ENCODE results near the gene EXOC3.
"Not testable (repeated sequence)": the region's sequence is repeated elsewhere in the genome, so short reads cannot be mapped to it uniquely, and the experiment has no call there.

The EXOC3 gene

DNA sequence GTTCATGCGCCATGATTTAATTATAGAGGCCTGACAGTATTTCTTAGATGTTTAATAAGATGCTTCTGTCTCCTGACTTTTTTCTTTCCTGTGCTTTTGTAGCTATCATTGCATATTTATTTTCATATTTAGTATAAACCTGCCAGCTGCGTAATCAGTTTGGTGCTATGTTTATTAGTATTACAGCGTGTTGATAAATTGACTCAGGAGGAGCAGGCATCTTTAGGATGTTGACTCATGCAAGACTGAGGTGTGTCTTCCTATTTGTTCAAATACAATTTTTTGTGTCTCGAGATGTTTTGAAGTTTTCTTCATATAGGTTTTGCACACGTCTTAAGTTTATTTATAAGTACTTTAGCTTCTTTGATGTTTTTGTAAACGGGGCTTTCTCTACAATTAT is 35.9 kb upstream of the EXOC3 start:
- no peak for DNase-seq

DNA sequence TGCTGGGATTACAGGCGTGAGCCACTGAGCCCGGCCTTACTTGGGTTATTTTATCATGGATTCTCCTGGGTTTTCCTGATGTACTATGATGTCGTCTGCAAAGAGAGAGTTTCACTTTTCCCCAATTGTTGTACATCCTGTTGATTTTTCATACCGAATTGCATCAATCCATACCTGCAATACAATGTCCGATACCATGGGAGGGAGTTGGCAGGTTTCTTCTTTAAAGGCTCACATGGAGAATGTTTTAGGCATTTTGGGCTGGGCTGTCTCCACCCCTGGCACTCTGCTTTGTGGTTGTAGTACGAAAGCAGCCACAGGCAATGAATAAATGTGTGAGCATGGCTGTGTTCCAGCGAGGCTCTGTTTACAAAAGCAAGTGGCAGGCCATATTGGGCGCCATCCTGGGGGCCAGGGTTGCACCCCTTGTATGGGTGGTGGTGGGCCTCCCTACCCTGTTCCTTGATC is 35.1 kb upstream of the EXOC3 start:
- no peak for DNase-seq
- H3K27ac ChIP-seq (ENCODE audit: insufficient read depth, low read length, poor library complexity, severe bottlenecking), result no peak overlapping the region
- no peaks in the 10 kb centered on the region for H3K27me3 ChIP-seq (replicated peaks; ENCODE audit: control insufficient read depth, insufficient read depth, low read length, poor library complexity, severe bottlenecking)
- no peaks in the 10 kb centered on the region for H3K4me1 ChIP-seq (ENCODE audit: control insufficient read depth, insufficient read depth, low read length, poor library complexity, severe bottlenecking)
- no peaks in the 10 kb centered on the region for H3K9me3 ChIP-seq (ENCODE audit: control insufficient read depth, low read length)
- no peak overlapping the region for H3K4me3 ChIP-seq (ENCODE audit: insufficient read depth, low read depth, low read length, poor library complexity, severe bottlenecking)
- H3K36me3 ChIP-seq (ENCODE audit: control insufficient read depth, insufficient read depth, low read length), result no peaks in the 10 kb centered on the region

More for the DNA sequence above, 35.9 kb upstream of the EXOC3 start:
- H3K27ac ChIP-seq (ENCODE audit: insufficient read depth, low read length, poor library complexity, severe bottlenecking), result no peak overlapping the region
- no peak overlapping the region for H3K4me3 ChIP-seq (ENCODE audit: insufficient read depth, low read depth, low read length, poor library complexity, severe bottlenecking)
- no peaks in the 10 kb centered on the region for H3K9me3 ChIP-seq (ENCODE audit: control insufficient read depth, low read length)
- no peaks in the 10 kb centered on the region for H3K27me3 ChIP-seq (replicated peaks; ENCODE audit: control insufficient read depth, insufficient read depth, low read length, poor library complexity, severe bottlenecking)
- no peaks in the 10 kb centered on the region for H3K4me1 ChIP-seq (ENCODE audit: control insufficient read depth, insufficient read depth, low read length, poor library complexity, severe bottlenecking)
- H3K36me3 ChIP-seq (ENCODE audit: control insufficient read depth, insufficient read depth, low read length), result no peaks in the 10 kb centered on the region

DNA sequence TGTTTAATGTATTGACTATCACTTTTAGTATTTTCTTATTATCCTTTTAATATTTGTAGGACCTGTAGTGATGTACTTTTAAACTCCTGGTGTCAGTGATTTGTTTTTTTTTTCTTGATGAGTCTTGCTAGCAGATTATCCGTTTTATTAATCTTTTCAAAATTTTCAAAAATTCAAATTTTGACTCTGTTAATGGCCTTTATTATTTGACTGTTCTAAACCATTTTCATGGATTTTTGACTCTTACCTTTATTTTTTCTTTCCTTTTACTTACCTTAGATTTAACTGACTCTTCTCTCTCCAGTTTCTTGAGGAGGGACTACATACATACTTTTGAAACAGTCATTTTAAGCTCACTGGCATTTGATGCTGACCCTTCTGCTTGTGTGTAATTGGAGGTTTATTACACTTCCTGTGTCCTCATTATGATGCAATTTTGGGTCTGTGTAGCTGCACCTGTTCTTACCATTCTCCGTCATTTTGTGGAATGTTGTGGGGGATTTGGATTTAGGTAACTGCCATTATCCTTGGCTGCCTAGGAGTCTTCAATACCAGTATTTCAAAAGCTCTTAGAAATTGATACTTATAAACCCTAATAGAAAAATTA is 32.0 kb upstream of the EXOC3 start:
- H3K9me3 ChIP-seq (ENCODE audit: control insufficient read depth, low read length), result no peaks in the 10 kb centered on the region
- H3K27ac ChIP-seq (ENCODE audit: insufficient read depth, low read length, poor library complexity, severe bottlenecking), result no peak overlapping the region
- H3K36me3 ChIP-seq (ENCODE audit: control insufficient read depth, insufficient read depth, low read length), result no peaks in the 10 kb centered on the region
- no peaks in the 10 kb centered on the region for H3K27me3 ChIP-seq (replicated peaks; ENCODE audit: control insufficient read depth, insufficient read depth, low read length, poor library complexity, severe bottlenecking)
- H3K4me3 ChIP-seq (ENCODE audit: insufficient read depth, low read depth, low read length, poor library complexity, severe bottlenecking), result no peak overlapping the region
- DNase-seq, result no peak
- no peaks in the 10 kb centered on the region for H3K4me1 ChIP-seq (ENCODE audit: control insufficient read depth, insufficient read depth, low read length, poor library complexity, severe bottlenecking)

DNA sequence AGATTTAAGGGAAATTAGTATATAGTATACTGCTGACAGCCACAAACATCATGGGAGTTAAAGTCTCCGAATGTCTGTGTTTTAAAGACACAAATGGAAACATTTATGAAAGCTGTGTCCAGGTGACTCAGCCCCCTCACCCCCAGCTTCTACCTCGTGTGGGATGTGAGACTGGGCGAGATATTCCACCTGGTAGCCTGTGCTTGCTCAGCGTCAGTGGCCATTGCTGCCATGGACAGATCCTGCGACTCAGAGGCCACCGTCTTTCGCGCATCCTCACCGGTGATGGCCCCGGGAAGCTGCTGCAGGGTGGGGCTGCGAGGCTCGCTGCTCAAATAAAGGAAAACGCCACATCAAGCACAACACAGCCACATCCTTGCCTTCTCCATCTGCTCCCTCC is 31.2 kb upstream of the EXOC3 start:
- H3K4me3 ChIP-seq (ENCODE audit: insufficient read depth, low read depth, low read length, poor library complexity, severe bottlenecking), result no peak overlapping the region
- no peak for DNase-seq
- H3K9me3 ChIP-seq (ENCODE audit: control insufficient read depth, low read length), result no peaks in the 10 kb centered on the region
- no peaks in the 10 kb centered on the region for H3K4me1 ChIP-seq (ENCODE audit: control insufficient read depth, insufficient read depth, low read length, poor library complexity, severe bottlenecking)
- H3K27me3 ChIP-seq (replicated peaks; ENCODE audit: control insufficient read depth, insufficient read depth, low read length, poor library complexity, severe bottlenecking), result no peaks in the 10 kb centered on the region
- no peaks in the 10 kb centered on the region for H3K36me3 ChIP-seq (ENCODE audit: control insufficient read depth, insufficient read depth, low read length)
- H3K27ac ChIP-seq (ENCODE audit: insufficient read depth, low read length, poor library complexity, severe bottlenecking), result no peak overlapping the region

DNA sequence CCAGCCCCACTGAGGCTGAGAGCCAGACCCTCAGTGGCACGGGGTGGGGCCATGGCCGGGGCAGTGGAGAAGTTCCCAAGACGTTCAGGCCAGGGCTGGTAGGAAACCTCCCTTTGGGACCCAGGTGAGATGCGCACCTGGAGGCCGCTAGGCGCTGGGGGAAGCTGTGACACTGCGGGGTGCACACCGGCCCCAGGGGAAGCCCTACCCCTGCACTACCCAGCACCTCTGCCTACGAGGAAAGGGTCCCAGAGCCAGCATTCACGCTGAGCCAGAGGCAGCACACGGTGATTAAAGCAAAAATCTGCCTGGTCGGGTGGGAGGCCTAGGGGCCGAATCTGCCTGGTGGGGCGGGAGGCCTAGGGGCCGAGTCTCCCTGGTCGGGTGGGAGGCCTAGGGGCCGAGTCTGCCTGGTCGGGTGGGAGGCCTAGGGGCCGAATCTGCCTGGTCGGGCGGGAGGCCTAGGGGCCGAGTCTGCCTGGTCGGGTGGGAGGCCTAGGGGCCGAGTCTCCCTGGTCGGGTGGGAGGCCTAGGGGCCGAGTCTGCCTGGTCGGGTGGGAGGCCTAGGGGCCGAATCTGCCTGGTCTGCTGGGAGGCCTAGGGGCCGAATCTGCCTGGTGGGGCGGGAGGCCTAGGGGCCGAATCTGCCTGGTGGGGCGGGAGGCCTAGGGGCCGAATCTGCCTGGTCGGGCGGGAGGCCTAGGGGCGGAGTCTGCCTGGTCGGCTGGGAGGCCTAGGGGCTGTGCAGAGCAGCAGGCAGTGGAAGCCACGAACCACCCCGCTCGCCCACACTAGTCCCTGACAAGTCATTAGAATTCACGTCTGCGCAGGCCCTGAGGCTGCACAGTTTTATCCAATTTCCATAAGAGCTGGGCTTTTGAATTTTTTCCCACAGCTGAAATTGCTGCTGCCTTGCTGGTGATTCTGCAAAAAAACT is 27.7 kb upstream of the EXOC3 start:
- not testable (repeated sequence) for H3K4me3 ChIP-seq (ENCODE audit: insufficient read depth, low read depth, low read length, poor library complexity, severe bottlenecking); H3K4me1 ChIP-seq (ENCODE audit: control insufficient read depth, insufficient read depth, low read length, poor library complexity, severe bottlenecking); H3K36me3 ChIP-seq (ENCODE audit: control insufficient read depth, insufficient read depth, low read length); H3K9me3 ChIP-seq (ENCODE audit: control insufficient read depth, low read length); H3K27ac ChIP-seq (ENCODE audit: insufficient read depth, low read length, poor library complexity, severe bottlenecking); H3K27me3 ChIP-seq (replicated peaks; ENCODE audit: control insufficient read depth, insufficient read depth, low read length, poor library complexity, severe bottlenecking); DNase-seq

DNA sequence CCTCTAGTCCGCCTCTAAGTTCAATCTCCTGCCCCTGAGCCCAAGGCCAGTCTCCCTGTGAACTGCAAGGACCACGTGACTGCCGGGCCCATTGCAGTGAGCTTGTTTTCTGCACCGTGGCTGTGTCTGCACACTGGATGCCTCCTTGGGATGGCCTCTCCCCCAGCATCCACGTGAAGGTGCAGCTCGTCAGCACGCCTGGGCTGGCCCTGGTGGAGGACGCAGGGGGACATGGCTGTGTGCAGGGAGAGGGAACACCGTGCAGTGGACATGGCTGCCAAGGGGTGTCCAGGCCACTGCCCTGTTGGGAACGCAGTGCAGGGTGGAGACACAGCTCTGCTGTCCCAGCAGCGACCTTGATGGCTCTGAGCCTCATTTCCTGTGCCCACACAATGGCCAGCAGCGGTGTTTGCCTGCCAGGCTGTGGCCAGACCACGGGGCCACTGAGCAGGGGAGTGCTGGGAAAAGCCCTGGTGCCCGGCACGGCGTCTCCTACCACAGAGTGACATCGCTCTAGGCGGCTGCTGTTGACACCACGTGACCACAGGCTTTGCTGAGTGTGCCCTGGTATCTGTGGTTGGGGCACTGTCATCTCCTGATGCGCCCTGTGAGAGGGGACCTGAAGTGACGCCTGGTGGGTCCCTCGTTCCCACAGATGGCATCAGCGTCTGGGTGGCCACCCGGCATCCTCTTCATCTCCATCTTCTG is 26.9 kb upstream of the EXOC3 start:
- H3K4me1 ChIP-seq (ENCODE audit: control insufficient read depth, insufficient read depth, low read length, poor library complexity, severe bottlenecking), result no peaks in the 10 kb centered on the region
- no peaks in the 10 kb centered on the region for H3K9me3 ChIP-seq (ENCODE audit: control insufficient read depth, low read length)

DNA sequence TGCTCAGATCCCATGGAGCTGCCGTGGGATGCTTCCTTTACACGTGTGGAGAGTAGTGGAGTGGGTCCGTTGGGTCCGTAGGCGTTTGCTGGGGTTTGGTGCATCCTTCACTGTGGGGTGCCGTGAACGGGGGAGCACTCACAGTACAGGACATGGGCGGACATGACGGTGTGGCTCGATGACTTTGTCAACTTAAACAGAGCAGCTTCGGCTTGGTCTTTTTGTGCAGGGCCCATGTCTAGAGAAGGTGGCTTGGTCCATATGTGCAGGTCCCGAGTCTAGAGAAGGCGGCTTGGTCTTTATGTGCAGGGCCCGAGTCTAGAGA is 26.4 kb upstream of the EXOC3 start:
- Histone ChIP-seq H3K9me3 (ENCODE audit: control insufficient read depth, low read length) (no peaks in the 10 kb centered on the region), H3K27me3 (replicated peaks; ENCODE audit: control insufficient read depth, insufficient read depth, low read length, poor library complexity, severe bottlenecking) (no peaks in the 10 kb centered on the region), H3K27ac (ENCODE audit: insufficient read depth, low read length, poor library complexity, severe bottlenecking) (no peak overlapping the region), H3K4me1 (ENCODE audit: control insufficient read depth, insufficient read depth, low read length, poor library complexity, severe bottlenecking) (no peaks in the 10 kb centered on the region), H3K4me3 (ENCODE audit: insufficient read depth, low read depth, low read length, poor library complexity, severe bottlenecking) (no peak overlapping the region), H3K36me3 (ENCODE audit: control insufficient read depth, insufficient read depth, low read length) (no peaks in the 10 kb centered on the region)
- no peak for DNase-seq

More for the DNA sequence above, 26.9 kb upstream of the EXOC3 start:
- no peak overlapping the region for H3K4me3 ChIP-seq (ENCODE audit: insufficient read depth, low read depth, low read length, poor library complexity, severe bottlenecking)
- no peak for DNase-seq
- no peaks in the 10 kb centered on the region for H3K27me3 ChIP-seq (replicated peaks; ENCODE audit: control insufficient read depth, insufficient read depth, low read length, poor library complexity, severe bottlenecking)
- H3K27ac ChIP-seq (ENCODE audit: insufficient read depth, low read length, poor library complexity, severe bottlenecking), result no peak overlapping the region
- no peaks in the 10 kb centered on the region for H3K36me3 ChIP-seq (ENCODE audit: control insufficient read depth, insufficient read depth, low read length)

DNA sequence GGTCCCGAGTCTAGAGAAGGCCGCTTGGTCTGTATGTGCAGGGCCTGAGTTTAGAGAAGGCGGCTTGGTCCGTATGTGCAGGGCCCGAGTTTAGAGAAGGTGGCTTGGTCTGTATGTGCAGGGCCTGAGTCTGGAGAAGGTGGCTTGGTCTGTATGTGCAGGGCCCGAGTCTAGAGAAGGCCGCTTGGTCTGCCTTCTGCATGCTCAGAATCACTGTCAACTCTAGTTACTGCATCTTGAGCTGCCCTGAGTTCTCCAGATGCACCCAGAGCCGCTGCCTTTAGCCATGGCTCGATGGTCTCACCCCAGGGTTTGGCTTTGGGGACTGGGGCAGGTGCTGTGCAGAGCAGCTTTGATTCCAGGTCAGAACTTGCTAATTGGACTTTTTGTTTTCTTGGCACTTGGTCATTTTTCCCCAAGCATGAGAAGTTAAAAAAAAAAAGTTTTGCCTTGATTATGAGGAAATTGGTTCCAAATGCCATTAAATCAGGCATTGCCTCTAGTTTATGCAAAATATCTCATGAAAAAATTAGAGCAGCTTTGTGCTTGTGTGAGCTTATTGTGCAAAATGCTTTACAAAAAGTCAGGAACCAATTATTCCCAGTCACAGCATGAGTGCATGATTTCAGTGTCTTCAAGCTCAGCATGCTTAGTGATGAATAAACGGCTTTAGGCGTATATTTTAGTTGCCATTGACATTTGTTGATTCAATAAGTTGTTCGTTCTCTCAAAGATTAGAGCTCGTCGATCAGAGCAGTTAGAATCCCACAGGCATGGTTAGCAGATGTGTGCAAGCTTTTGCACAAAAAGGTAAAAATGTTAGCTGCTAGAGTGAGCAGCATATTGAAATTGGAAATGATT is 25.4 kb upstream of the EXOC3 start:
- H3K4me1 ChIP-seq (ENCODE audit: control insufficient read depth, insufficient read depth, low read length, poor library complexity, severe bottlenecking), result no peaks in the 10 kb centered on the region
- no peaks in the 10 kb centered on the region for H3K36me3 ChIP-seq (ENCODE audit: control insufficient read depth, insufficient read depth, low read length)
- H3K4me3 ChIP-seq (ENCODE audit: insufficient read depth, low read depth, low read length, poor library complexity, severe bottlenecking), result no peak overlapping the region
- no peak for DNase-seq
- H3K9me3 ChIP-seq (ENCODE audit: control insufficient read depth, low read length), result no peaks in the 10 kb centered on the region
- H3K27ac ChIP-seq (ENCODE audit: insufficient read depth, low read length, poor library complexity, severe bottlenecking), result no peak overlapping the region
- no peaks in the 10 kb centered on the region for H3K27me3 ChIP-seq (replicated peaks; ENCODE audit: control insufficient read depth, insufficient read depth, low read length, poor library complexity, severe bottlenecking)

DNA sequence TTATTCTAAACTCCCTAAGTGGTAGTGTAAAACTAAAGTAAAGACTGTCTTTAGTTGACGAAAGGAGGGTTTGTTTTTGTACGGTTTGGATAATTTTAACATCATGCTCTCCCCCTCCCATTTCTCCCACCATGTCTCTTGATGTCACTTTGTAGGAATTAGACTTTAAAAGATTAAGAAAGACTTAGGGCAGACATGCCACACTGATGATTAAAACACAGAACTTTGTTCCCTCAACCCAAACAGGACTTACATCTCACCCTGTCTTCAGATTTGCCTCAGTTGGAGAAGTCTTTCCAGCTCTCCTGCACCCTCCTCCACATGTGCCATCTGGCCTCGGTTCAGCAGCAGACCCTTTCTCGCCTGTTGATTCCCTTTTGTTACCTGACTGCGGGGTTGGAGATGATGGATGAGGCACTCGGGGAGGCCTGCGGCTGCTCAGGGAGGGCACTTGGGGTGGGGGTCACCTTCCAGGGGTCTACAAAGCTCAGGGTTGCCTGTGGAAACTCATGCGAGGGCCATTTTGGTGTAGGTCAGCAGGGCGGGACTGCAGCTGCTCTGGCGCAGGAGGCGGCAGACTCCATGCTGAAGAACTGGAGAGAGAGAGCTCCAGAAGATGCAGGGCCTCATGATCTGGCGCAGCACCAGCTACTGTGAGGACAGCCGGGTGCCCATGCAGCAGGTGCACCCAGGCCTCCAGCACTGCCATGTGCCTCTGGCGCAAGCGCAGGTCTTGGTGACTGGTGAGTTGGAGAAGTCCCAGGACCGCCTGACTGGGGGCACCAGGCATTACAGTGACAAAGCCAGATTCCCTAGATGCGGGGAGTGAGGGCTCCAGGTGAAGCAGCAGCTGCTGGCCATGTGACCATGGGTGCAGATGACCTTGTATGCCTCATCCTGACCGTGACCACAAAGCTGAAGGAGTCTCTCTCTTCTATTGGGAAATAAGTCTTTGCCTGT is 24.5 kb upstream of the EXOC3 start:
- H3K9me3 ChIP-seq (ENCODE audit: control insufficient read depth, low read length), result no peaks in the 10 kb centered on the region
- DNase-seq, result no peak
- no peaks in the 10 kb centered on the region for H3K4me1 ChIP-seq (ENCODE audit: control insufficient read depth, insufficient read depth, low read length, poor library complexity, severe bottlenecking)
- no peak overlapping the region for H3K4me3 ChIP-seq (ENCODE audit: insufficient read depth, low read depth, low read length, poor library complexity, severe bottlenecking)
- H3K27me3 ChIP-seq (replicated peaks; ENCODE audit: control insufficient read depth, insufficient read depth, low read length, poor library complexity, severe bottlenecking), result no peaks in the 10 kb centered on the region
- H3K36me3 ChIP-seq (ENCODE audit: control insufficient read depth, insufficient read depth, low read length), result no peaks in the 10 kb centered on the region
- H3K27ac ChIP-seq (ENCODE audit: insufficient read depth, low read length, poor library complexity, severe bottlenecking), result no peak overlapping the region

All from effector memory CD4-positive, alpha-beta T cell (primary cell).